ENCODE data around the gene CAMKK2.
"Not testable (repeated sequence)": the region's sequence is repeated elsewhere in the genome, so short reads cannot be mapped to it uniquely, and the experiment has no call there.

The CAMKK2 gene

DNA sequence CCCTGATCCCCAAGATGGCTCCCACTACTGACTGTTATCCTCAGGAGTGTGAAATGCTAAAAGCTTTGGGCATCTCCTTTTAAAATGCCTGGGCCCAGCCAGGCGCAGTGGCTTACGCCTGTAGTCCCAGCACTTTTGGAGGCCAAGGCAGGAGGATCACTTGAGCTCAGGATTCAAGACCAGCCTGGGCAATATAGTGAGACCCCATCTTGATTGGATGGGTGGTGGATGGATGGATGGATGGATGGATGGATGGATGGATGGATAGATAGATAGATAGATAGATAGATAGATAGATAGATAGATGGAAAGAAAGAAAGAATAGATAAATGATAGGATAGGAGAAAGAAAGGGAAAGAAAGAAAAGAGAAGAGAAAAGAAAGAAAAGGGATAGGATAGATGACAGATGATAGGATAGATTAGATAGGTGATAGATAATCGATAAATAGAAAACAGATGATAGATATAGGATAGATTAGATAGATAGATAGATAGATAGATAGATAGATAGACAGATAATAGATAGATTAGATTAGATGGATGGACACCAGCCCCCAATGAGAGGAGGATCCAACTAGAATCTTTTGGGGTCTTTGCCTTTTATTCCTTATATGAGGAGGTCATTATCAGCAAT is 77.0 kb downstream of the CAMKK2 start:
- no peak for DNase-seq

DNA sequence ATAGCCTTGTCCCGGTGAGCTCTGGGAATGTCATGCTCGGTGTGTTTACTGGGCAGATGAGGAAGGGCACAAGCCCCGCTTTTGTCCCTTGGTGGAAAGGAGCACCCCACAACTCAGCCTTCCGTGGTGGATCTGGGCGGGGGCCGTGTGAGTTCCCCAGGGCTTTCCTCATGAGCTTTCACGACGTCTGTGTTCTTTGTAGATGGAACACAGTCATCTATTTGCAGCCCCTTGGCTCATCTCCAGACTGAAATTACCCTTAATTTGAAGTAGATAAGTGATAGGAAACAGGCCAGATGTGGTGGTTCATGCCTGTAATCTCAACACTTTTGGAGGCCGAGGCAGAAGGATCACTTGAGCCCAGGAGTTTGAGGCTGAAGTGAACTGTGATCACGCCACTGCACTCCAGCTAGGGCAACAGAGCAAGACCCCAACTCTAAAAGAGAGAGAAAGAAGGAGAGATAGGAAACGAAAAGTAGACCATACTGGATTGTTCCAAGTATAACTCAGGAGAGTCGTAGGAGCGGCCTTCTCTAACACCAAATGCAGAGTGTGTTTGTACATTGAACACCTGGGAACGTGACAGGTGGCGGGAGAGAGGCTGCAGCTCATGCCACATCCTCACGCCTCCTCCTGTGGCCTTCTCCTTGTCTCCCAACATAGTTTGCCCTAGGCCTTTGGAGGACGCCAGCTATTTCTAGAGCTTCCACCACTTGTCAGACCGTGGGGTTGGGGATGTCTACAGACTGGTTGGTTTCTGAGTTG is 77.7 kb downstream of the CAMKK2 start:
- no peak for DNase-seq

DNA sequence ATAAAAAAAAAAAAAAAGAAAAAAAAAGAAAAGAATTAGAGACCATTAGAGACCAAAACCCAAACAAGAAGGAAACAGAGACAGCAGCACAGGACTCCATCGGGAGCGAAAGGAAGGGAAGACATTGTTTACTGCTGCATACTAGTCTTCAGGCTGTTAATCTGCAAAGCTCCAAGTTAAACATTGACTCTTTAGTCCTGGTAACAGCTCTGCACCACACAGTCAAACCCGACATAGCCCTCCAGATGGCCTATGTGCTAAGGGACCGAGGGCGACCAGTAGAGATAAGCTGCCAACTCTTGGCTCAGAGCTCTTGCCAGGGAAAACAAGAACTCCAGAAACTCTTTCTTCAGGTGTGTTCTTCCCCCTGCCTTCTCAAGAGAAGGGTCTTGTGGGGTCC is 78.7 kb downstream of the CAMKK2 start:
- DNase-seq = no peak

DNA sequence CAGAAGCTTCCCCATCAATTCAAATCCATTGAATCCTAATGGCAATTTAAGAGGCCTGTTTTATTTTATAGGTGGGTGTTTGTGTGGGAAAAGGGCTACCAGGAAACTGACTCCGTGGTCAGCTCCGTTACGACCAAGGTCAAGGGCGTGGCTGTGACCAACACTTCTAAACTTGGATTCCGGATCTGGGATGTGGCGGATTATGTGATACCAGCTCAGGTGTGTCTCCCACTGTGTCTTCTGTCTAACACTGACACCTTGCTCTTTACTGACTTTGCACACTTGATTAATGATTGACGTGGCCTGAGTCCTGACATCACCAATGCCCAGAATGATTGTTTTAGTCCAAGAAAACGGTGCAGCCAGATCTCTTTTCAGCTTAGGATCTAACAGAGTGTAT is 79.4 kb downstream of the CAMKK2 start:
- DNase-seq = no peak

DNA sequence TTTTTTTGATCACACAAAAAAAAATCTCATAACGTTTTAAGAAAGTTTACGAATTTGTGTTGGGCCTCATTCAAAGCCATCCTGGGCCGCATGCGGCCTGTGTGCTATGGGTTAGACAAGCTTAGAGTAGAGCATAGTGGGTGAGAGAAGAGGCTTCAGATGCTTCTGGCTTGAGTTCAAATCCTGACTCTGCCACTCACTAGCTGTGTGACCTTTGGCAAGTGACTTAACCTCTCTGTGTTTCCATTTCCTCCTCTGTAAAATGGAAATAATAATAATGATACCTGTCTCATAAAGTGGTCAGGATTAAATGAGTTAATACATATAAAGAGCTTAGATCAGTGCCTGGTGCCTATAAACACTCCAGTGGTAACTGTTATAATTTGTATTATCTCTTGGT is 80.4 kb downstream of the CAMKK2 start:
- no peak for DNase-seq

DNA sequence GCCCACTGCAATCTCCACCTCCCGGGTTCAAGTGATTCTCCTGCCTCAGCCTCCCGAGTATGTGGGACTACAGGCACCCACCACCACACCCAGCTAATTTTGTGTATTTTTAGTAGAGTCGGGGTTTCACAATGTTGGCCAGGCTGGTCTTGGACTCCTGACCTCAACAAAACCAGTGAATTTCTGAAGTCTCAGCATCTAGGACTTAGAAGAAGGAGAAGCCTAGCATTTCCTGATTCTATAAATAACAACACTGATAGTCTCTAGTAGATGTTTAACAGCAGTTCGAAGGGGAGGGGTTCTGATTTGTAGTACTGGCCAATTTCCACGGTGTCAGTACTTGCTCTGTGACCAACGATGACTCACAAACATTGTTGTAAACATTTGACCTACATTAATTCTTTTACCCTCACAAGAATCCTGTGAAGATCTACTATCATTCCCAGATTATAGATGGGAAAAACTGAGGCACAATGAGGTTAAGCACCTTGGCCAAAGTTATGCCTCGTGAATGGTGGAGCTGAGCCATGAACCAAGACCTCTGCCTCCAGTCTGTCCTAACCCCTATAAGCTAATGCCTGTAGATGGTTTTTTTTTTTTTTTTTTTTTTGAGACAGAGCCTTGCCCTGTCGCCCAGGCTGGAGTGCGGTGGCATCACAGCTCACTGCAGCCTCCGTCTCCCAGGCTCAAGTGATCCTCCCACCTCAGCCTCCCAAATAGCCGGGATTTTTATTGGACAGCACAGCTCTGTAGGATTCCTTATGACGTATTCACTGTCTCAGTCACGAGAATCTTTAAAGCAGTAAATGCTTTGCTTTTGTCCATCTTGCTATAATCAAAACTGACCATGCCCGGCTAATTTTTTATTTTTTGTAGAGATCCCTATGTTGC is 81.4 kb downstream of the CAMKK2 start:
- peak; percentile 99 for DNase-seq

DNA sequence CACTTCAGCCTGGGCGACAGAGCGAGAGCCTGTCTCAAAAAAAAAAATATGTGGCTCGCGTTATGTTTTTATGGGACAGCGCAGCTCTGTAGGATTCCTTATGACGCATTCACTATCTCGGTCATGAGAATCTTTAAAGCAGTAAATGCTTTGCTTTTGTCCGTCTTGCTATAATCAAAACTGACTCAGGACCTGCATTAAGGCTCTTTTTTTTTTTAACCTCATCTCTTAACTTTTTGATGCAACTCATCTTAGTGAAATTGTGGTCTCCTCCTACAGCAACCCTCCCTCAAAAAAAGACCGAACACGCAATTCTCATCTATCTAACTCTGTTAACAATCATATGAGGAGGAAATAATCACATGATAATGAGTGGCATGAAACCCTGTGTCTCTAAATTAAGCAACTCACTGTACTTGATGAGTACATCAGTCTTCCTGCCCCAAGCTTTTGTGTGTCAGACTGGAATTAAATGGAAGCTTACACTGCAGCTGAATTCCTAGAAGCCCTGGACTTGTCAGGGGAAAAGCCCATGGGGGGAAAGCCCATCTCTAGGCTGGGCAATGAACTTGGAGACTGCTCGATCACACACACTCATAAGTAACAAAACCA is 82.2 kb downstream of the CAMKK2 start:
- peak; percentile 87 for DNase-seq

DNA sequence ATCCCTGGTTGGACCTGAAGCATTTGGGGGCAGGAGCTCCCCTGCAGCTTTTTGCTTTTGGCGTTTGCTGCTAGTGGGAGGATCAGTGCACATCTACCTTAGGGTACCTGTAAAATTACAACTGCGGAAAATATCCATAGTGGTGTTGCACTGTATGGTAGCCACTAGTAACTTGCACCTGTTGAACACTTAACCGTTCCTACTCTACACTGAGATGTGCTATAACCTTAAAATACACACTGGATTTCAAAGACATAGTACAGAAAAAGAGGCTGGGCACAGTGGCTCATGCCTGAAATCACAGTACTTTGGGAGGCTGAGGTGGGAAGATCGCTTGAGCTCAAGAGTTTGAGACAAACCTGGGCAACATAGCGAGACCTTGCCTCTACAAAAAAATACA is 83.6 kb downstream of the CAMKK2 start:
- no peak for DNase-seq

DNA sequence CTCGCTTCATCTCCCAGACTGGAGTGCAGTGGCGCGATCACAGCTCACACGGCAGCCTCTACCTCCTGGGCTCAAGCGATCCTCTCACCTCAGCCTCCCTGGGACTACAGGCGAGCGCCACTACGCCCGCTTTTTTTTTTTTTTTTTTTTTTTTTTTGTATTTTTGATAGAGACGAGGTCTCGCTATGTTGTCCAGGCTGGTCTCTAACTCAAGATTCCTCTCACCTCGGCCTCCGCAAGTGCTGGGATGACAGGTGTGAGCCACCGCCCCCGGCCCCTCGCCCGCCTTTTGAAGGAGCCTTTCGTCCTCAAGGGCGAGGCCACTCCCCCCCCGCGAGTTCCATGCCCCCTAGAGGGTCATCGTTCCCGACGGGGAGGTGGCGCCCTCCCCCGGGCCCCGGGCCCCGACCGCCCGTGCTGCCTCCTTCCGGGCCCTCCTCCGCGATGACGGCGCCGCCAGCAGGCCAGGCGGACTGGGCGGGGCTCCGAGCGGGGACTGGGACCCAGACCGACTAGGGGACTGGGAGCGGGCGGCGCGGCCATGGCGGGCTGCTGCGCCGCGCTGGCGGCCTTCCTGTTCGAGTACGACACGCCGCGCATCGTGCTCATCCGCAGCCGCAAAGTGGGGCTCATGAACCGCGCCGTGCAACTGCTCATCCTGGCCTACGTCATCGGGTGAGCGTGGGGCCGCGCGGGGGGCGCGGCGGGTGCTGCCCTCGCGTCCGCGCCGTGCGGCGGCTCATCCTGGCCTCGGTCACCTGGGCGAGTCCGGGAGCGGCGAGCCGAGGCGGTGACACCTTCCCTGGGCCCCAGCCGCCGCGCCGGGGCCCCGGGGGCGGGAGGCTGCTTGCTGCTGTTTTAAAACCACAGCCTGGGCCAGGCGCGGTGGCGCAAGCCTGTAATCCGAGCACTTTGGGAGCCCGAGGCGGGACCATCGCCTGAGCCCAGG is 86.6 kb downstream of the CAMKK2 start, which contains the start of gene P2RX4:
TSS of gene P2RX4 (plus strand) at position 506 of the 949 bp plus-strand sequence. CDS start at position 542, 36 bp downstream.
- peak; percentile 70 for DNase-seq

DNA sequence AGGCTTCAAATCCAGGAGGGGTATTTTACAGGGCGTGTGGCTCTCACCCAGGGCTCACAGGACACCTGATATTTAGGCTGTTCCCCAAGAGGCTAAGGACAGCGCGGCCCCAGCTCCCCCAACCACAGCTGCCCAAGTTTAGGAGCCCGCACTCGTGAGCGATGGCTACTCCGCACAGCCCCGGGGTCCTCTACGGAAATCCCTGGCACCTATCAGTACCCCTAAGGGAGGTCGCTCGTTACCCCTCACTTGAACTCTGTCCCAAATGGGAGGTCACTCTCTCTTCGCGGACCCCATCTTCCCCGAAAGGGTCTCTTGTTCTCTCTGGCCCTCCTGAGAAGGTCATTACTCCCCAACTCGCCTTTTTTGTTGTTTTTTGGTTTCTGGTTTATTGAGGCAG is 87.3 kb downstream of the CAMKK2 start:
- no peak for DNase-seq

DNA sequence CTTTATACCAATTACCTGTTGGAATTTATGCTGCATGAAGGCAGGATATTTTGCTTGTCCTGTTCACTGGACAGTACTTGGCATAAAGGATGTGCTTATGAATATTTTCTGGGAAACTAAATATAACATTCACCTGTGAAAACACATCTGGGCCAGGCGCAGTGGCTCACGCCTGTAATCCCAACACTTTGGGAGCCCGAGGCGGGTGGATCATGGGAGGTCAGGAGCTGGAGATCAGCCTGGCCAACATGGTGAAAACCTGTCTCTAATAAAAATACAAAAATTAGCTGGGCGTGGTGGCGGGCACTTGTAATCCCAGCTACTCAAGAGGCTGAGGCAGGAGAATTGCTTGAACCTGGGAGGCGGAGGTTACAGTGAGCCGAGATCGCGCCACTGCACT is 87.9 kb downstream of the CAMKK2 start:
- not testable (repeated sequence) for DNase-seq

DNA sequence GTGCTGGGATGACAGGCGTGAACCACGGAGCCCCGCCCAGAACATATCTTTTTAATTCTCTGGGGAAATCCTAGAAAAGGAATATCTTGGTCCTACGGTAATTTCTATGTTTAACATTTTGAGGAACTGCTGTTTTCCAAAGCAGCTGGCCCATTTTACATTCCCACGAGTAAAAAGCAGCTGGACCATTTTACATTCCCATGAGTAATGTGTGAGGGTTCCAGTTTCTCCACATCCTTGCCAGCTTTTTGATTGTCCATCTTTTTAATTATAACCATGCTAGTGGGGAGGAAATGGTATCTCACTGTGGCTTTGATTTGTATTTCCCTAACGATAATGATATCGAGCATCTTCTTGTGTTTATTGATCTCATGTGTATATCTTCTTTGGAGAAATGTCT is 91.0 kb downstream of the CAMKK2 start:
- DNase-seq = peak; percentile 16

DNA sequence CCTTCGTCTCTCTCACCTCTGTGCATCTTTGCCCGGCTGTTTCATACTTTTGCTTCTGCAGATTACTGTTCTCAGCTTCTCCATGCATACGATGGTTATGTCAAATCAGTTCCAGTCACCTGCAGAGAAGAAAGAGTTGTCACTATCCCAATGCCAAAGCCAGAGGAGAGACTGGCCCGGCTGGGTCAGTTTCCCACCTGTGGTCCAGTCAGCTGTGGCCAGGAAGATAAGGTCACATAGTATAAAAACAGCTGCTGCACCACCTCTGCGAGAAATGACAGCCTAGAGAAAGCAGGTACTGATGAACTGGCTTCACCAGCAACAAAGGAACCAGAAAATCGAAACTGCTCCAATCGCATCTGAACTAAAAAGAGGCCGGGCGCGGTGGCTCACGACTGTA is 93.0 kb downstream of the CAMKK2 start:
- DNase-seq = no peak

DNA sequence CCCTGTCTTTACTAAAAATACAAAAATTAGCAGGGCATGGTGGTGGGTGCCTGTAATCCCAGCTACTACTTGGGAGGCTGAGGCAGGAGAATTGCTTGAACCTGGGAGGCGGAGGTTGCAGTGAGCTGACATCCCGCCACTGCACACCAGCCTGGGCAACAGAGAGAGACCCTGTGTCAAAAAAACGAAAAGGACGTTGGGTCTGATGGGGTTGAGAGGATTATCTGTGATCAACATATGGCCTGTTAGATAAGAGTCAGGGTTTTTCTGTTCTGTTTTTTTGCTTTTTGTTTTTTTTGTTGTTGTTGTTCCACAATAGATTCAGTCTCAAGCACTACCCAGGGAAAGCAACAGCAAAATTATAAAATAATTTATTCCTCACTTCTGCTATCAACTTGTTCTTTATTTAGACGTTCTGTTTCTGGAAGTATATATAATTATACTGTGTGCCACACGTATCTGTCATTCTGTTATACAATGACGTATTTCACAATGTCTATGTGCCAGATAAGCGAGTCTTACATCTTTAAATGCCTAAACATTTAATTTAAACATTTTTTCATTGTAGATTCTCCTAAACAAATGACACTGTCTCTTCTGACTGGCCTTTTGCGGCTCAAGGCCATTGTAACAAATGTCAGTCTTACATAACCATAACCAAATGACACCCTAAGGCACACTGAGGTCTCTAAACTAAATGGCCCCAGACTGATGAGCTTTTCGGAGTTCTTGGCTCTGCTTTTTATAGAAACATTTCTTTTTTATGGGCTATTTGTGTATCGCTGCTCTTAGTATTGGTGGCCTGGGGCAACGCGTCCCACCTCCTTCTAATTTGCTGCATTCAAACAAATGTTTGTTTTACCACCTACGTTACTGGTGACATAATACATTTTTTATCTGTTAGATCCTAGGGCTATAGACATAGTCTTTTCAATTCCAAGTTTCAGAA is 93.8 kb downstream of the CAMKK2 start:
- no peak for DNase-seq

DNA sequence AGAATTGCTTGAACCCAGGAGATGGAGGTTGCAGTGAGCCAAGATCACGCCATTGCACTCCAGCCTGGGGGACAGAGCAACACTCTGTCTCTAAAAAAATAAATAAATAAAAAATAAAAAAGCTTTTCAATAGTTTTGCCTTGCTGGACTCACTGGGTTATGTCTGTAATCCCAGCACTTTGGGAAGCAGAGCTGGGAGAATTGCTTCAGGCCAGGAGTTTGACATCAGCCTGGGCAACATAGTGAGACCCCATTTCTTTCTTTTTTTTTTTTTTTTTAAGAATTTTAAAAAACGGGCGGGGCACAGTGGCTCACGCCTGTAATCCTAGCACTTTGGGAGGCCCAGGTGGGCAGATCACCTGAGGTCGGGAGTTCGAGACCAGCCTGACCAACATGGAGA is 95.4 kb downstream of the CAMKK2 start:
- not testable (repeated sequence) for DNase-seq

DNA sequence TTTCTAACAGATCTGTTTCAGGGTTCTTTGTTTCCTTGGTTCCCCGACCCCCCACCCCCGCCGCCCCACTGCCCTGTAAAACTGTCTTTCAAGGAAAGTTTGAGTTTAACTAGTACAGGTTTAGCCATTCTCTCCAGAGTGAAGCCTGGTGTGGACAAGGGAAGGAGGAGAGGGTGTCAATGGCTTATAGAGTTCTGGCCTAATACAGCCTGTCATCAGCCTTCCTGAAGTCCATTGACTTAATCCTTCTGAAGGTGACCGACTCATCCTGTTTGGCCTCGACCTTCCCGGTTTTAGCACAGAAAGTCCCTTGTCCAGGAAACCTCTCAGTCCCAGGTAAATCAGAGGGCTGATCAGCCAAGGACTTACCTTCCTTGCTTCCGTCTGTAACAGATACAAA is 97.6 kb downstream of the CAMKK2 start:
- no peak for DNase-seq

DNA sequence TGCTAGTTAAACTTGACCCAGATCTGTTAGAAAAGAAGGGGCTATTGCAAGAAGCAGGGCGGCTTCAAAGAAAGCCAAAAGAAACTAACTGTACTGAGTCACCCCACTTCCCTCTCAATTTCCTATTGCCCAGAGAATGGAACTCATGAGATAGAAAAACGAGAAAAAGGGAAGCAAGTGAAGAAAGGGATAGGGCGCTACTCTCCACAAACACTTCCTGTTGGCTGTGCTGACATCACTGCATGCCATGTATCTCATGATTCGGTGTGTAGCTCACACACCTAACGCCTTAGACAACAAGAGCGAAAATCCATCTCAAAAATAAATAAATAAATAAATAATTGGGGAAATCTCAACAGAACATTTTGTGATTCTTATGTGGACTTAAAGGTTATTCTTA is 99.6 kb downstream of the CAMKK2 start:
- DNase-seq = no peak

DNA sequence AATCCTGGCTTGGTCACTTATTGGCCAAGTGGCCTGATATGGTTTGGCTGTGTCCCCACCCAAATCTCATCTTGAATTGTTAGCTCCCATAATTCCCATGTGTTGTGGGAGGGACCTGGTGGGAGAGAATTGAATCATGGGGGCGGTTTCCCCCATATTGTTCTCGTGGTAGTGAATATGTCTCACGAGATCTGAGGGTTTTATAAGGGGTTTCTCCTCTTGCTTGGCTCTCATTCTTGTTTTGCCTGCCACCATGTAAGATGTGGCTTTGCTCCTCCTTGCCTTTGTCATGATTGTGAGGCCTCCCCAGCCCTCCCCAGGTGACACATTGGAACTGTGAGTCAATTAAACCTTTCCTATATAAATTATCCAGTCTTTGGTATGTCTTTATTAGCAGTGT is 105.4 kb downstream of the CAMKK2 start:
- no peak for DNase-seq

DNA sequence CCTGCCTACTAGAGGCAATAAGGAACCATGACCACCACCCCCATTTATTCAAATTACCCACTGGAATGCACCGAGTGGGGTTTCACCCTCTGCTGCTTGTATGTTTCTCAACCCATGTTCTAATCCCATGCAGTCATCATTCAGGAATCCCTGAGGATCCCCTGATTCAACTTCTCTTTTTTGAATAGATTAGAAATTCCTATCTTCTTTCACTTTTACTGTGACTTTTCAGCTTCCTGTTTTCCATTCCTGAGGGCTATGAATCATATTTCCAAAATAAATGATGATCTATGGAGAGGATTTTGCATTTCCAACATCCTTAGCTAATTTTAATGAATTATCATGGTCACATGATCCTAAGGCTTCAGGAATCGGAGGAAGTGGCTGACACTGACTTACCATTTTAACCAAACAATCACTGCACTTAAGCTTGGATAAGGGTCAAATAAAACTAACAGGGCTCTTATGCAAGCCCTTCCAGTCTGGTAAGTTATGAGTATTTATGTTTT is 105.9 kb downstream of the CAMKK2 start:
- peak; percentile 98 for DNase-seq

DNA sequence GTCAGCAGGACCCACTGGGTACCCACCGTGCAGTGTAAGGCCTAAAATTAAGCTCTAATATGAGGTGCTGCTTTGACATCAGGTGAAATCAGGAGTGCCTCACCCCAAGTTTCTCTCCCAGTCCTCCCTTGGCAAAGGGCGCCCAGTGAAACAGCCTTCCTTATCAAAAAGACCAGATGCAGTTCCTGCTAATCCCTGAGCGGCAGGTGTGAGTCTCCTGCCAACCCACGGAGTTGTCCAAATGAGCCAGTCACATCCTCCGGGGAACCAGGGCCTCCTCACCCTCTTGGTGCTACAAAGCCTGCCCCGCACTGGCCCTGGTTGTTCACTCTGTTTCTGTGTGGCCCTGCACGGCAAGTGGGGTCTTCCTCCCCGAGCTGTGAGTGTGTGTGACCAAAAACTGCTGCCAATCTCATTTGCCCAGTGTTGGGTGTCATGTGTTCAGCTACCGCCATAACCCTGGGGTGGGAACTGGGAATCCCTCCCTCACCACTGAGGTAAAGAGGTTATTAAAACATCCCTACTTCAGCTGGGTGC is 106.8 kb downstream of the CAMKK2 start:
- no peak for DNase-seq

All from HCEC 1CT (cell line).